Stomach (tissue), 4 donors: ENCODE results near the gene COL5A1.

Experiments
- CTCF ChIP-seq, 7 experiments: fragments of 450-650 bp in 4 of 7; fragments of 200-600 bp in 3 of 7; sonication (generic) in 3 of 7; IDR thresholded peaks; one replicate each; pipeline ENCODE4 v1.5.1; 2016 to 2019; ENCODE audit warnings: antibody characterized with exemption in 7 of 7, control low read depth in 2 of 7, mild to moderate bottlenecking in 1 of 7
- EP300 ChIP-seq: sonication (generic); formaldehyde crosslinking; IDR thresholded peaks from one replicate; pipeline ENCODE4 v1.6.1; 2017; ENCODE audit warnings: antibody characterized with exemption
- POLR2A ChIP-seq, 4 donors: fragments of 450-650 bp; IDR thresholded peaks; one replicate each; pipeline ENCODE4 v1.6.1; 2016; ENCODE audit warnings: antibody characterized with exemption in 4 of 4, control low read depth in 2 of 4, mild to moderate bottlenecking in 1 of 4, moderate library complexity in 1 of 4
- POLR2AphosphoS5 ChIP-seq, 3 donors: sonication (generic); formaldehyde crosslinking; IDR thresholded peaks; one replicate each; pipeline ENCODE4 v1.6.1; 2016; ENCODE audit warnings: antibody characterized with exemption in 3 of 3

DNA sequence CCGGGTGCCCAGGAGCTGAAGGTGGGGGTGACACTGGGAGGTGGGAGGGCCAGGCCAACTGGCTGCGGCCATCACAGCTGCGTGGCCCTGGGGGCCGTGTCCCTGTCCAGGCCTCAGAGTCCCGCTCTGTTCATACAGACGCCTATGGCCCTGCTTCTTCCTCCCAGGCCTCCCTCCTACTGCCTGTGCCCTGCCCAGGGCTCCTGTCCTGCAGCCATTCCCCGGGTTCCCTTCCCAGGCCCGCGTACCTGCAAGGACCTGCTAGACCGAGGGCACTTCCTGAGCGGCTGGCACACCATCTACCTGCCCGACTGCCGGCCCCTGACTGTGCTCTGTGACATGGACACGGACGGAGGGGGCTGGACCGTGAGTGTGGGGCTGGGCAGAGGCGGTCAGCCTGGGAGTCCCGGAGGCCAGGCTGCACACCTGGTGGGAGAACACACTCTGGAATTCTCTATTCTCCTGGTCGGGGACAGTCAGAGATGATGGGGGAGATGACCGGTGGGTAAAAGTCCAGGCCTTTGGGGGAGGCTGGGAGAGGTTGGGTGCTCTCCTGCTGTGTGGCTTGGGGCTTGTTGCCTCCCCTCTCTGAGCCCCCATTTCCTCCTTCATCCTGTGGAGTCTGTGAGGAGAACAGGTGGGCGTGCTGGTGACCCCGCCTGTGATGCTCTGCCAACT, 243.5 kb downstream of the COL5A1 start:
- TF ChIP-seq CTCF (IDR thresholded peaks at IDR 0.05) (no peak), POLR2A (IDR thresholded peaks at IDR 0.05) (no peak), EP300 (no peak), POLR2AphosphoS5 (IDR thresholded peaks at IDR 0.05) (no peak)
